GM19240 (cell line): Measurements from ENCODE around the gene FPGT.
"Not testable (repeated sequence)": the region's sequence is repeated elsewhere in the genome, so short reads cannot be mapped to it uniquely, and the experiment has no call there.

Experiments used
- DNase-seq: peaks from one replicate; pipeline ENCODE4 v3.0.0; 2011; ENCODE audit warnings: low spot score; ENCODE audit not compliant: insufficient read length

FPGT gene

GRCh38 chr1:74197657-74198552, at the start of gene FPGT, which contains the start of gene LRRIQ3:
FPGT (plus strand) TSS chr1:74198242; CDS start chr1:74198279, 37 bp downstream.
LRRIQ3 (minus strand) TSS chr1:74198176; CDS start chr1:74183684, 14,492 bp downstream.
- DNase-seq = peak; percentile 79

GRCh38 chr1:74160046-74160445, 38.0 kb upstream of the FPGT start:
- no peak for DNase-seq

GRCh38 chr1:74161497-74161896, 36.5 kb upstream of the FPGT start:
- DNase-seq = no peak

- no peak for DNase-seq
Measured at GRCh38 chr1:74162333-74162732, 35.7 kb upstream of the FPGT start.

GRCh38 chr1:74174423-74174822, 23.6 kb upstream of the FPGT start:
- DNase-seq = not testable (repeated sequence)

- no peak for DNase-seq
Measured at GRCh38 chr1:74180490-74180889, 17.6 kb upstream of the FPGT start.

- no peak for DNase-seq
Measured at GRCh38 chr1:74193908-74194307, 4.1 kb upstream of the FPGT start.

- DNase-seq = no peak
Measured at GRCh38 chr1:74195339-74195738, 2.7 kb upstream of the FPGT start.

GRCh38 chr1:74197255-74197654, 787 bp upstream of the FPGT start:
- no peak for DNase-seq

GRCh38 chr1:74199504-74199903, 1.5 kb downstream of the FPGT start:
- no peak for DNase-seq

GRCh38 chr1:74205266-74205665, 7.2 kb downstream of the FPGT start:
- no peak for DNase-seq

- DNase-seq = no peak
Measured at GRCh38 chr1:74215229-74215628, 17.2 kb downstream of the FPGT start.

GRCh38 chr1:74222701-74223100, 24.7 kb downstream of the FPGT start:
- DNase-seq = no peak

- DNase-seq = no peak
Measured at GRCh38 chr1:74223453-74223852, 25.4 kb downstream of the FPGT start.

GRCh38 chr1:74235153-74235552, 37.1 kb downstream of the FPGT start, which contains the start of gene TNNI3K:
TNNI3K (plus strand) TSS chr1:74235387; CDS start chr1:74235452, 65 bp downstream.
- no peak for DNase-seq

GRCh38 chr1:74236440-74236839, 38.4 kb downstream of the FPGT start:
- DNase-seq = no peak

- DNase-seq = no peak
Measured at GRCh38 chr1:74237035-74237434, 39.0 kb downstream of the FPGT start.

GRCh38 chr1:74237787-74238186, 39.7 kb downstream of the FPGT start:
- no peak for DNase-seq

- DNase-seq = no peak
Measured at GRCh38 chr1:74245168-74245772, 47.2 kb downstream of the FPGT start.

GRCh38 chr1:74246315-74246714, 48.3 kb downstream of the FPGT start:
- no peak for DNase-seq

- no peak for DNase-seq
Measured at GRCh38 chr1:74247881-74248528, 50.0 kb downstream of the FPGT start.

- DNase-seq = not testable (repeated sequence)
Measured at GRCh38 chr1:74253243-74253824, 55.3 kb downstream of the FPGT start.
